K562 (cell line): ENCODE data around the gene SERPINF2. TPM values are rescaled to one million over a fixed set of nuclear protein-coding genes. Genes with fewer than 3 reads are reported as not detected.
A peak's percentile ranks its signal among the peaks of the same experiment; 100 is the strongest.

Experiments used
- ATF1 ChIP-seq, 2 experiments: fragments of 450-650 bp in 1 of 2; IDR thresholded peaks; 2 replicates each; pipeline ENCODE4 v1.6.1; 2016; ENCODE audit warnings: missing compliant biosample characterization in 1 of 2, missing genetic modification characterization in 1 of 2
- DPF2 ChIP-seq: fragments of 450-650 bp; IDR thresholded peaks from 2 replicates; pipeline ENCODE4 v1.6.1; 2016
- ETV6 ChIP-seq, 3 experiments: fragments of 150-350 bp in 1 of 3; sonication (generic) in 1 of 3; formaldehyde crosslinking in 1 of 3; IDR thresholded peaks; 2 replicates each; pipeline versions ENCODE4 v1.6.1 to v1.8.0; 2014 to 2022; ENCODE audit warnings: borderline replicate concordance in 2 of 3, low read depth in 2 of 3, antibody characterized with exemption in 1 of 3, low read length in 1 of 3, mild to moderate bottlenecking in 1 of 3, missing genetic modification reagents in 1 of 3
- MGA ChIP-seq: fragments of 450-650 bp; IDR thresholded peaks from 2 replicates; pipeline ENCODE4 v1.6.1; 2016; ENCODE audit warnings: mild to moderate bottlenecking, moderate library complexity
- POLR2AphosphoS5 ChIP-seq: IDR thresholded peaks from 2 replicates; pipeline ENCODE4 v1.6.1; 2011; ENCODE audit warnings: mild to moderate bottlenecking, low read depth, low read length, moderate library complexity; ENCODE audit not compliant: control insufficient read depth, insufficient read depth
- RBFOX2 ChIP-seq: fragments of 200-400 bp; formaldehyde crosslinking; IDR thresholded peaks from 2 replicates; pipeline ENCODE4 v1.6.1; 2017; ENCODE audit warnings: low read depth, mild to moderate bottlenecking, low read length, moderate library complexity
- VEZF1 ChIP-seq: fragments of 200-800 bp; sonication (Bioruptor generic); IDR thresholded peaks from 2 replicates; pipeline ENCODE4 v1.6.1; 2017; ENCODE audit warnings: missing genetic modification characterization, missing compliant biosample characterization
- polyA plus RNA-seq, 8 experiments: library from polyadenylated mRNA; depleted of rRNA in 4 of 8; stranded (reverse) in 5 of 8; unstranded in 3 of 8; fragments of >200 nt; fragmentation: Nextera tagmentation in 2 of 8; fragmentation: Illumina TruSeq in 1 of 8; extraction: Ambion mirVana in 2 of 8; extraction: Trizol in 1 of 8; gene quantifications; 2 replicates each; pipeline versions ENCODE4 v1.2.1 to v1.2.3, GENCODE V29; 2011 to 2014; ENCODE audit warnings: inconsistent platforms in 1 of 8, missing spikeins in 1 of 8
- total RNA-seq, 7 experiments: library from RNA; depleted of rRNA in 6 of 7; stranded (reverse); fragments of >200 nt in 6 of 7; fragmentation: Illumina TruSeq in 2 of 7; extraction: Trizol in 2 of 7; gene quantifications; 2 replicates each; pipeline versions ENCODE4 v1.2.1 to v1.2.3, GENCODE V29; 2011 to 2021; ENCODE audit warnings: low replicate concordance in 1 of 7

Gene SERPINF2
- total and polyA plus RNA-seq, 9 of the 15 experiments (the other 6 are each of a cell fraction or from before 2014, with no cell fraction given): 0.22 TPM; not detected in 8

GRCh38 chr17:1714980-1715802 is 27.5 kb upstream of the SERPINF2 start (continued):
- TF ChIP-seq ETV6 (IDR thresholded peaks at IDR 0.05; ENCODE audit: borderline replicate concordance in 1 of 2, low read depth in 2 of 2, low read length in 1 of 2) (no peak), ETV6 (CRISPR knock-in tag; IDR thresholded peaks at IDR 0.05; ENCODE audit: borderline replicate concordance) (no peak), MGA (no peak), VEZF1 (CRISPR knock-in tag) (peak; percentile 78), POLR2AphosphoS5 (peak; percentile 52; the same call in 1 of the 2 replicates), RBFOX2 (peak; percentile 62), DPF2 (peak; percentile 29; the same call in 1 of the 2 replicates), ATF1 (CRISPR knock-in tag; IDR thresholded peaks at IDR 0.05) (no peak), ATF1 (tag; IDR thresholded peaks at IDR 0.05) (peak; percentile 36; the same call in 1 of the 2 replicates)
